Body of pancreas (tissue), 4 donors: ENCODE data around the gene ODAD4. TPM values are rescaled to one million over a fixed set of nuclear protein-coding genes. Genes with fewer than 3 reads are reported as not detected.

Experiments
- ATAC-seq: fragments of 150-250 bp; one replicate; pipeline ENCODE4 v1.9.1; 2016
- DNase-seq, 4 donors: peaks; one replicate each; pipeline ENCODE4 v3.0.0-alpha.2; 2019
- H3K27ac ChIP-seq, 4 donors: fragments of 200-600 bp; sonication (generic); 1 replicate in 3 of 4; 2 replicates in 1 of 4; pipeline versions ENCODE4 v1.5.1 to v1.6.1; 2016 to 2019; ENCODE audit warnings: mild to moderate bottlenecking in 1 of 4, mixed read lengths in 1 of 4, moderate library complexity in 1 of 4
- H3K27me3 ChIP-seq, 2 donors: fragments of 200-600 bp; sonication (generic); one replicate each; pipeline ENCODE4 v1.6.0; 2016; ENCODE audit warnings: mild to moderate bottlenecking in 1 of 2
- H3K36me3 ChIP-seq, 2 donors: fragments of 200-600 bp; sonication (generic); replicated peaks in 1 of 2; 2 replicates each; pipeline ENCODE4 v1.5.1; 2016; ENCODE audit warnings: low read depth in 2 of 2; ENCODE audit not compliant: insufficient read depth in 1 of 2
- H3K4me1 ChIP-seq: fragments of 200-600 bp; sonication (generic); one replicate; pipeline ENCODE4 v1.6.0; 2016
- H3K4me3 ChIP-seq, 2 donors: fragments of 200-600 bp; sonication (generic); 1 replicate in 1 of 2; 2 replicates in 1 of 2; pipeline ENCODE4 v1.5.1; 2016 to 2019
- H3K9me3 ChIP-seq, 3 donors: fragments of 200-600 bp; sonication (generic); 1 replicate in 2 of 3; 2 replicates in 1 of 3; pipeline ENCODE4 v1.5.1; 2016
- CTCF ChIP-seq, 7 experiments: fragments of 450-650 bp in 4 of 7; fragments of 200-600 bp in 3 of 7; sonication (generic) in 3 of 7; IDR thresholded peaks; one replicate each; pipeline ENCODE4 v1.5.1; 2016 to 2019; ENCODE audit warnings: antibody characterized with exemption in 7 of 7
- POLR2A ChIP-seq, 3 donors: fragments of 450-650 bp; IDR thresholded peaks; one replicate each; pipeline ENCODE4 v1.6.1; 2016; ENCODE audit warnings: antibody characterized with exemption in 3 of 3, mild to moderate bottlenecking in 2 of 3
- whole genome bisulfite sequencing, 2 donors: methylation state at CpG; one replicate each; pipeline ENCODE4 v1.1.5; 2017; 5-methylcytosine and 5-hydroxymethylcytosine counted together
- intact Hi-C: fragments of 100-400 bp; cut with DNase I; formaldehyde crosslinking; loops from one replicate; pipeline ENCODE4 v1.15.1; 2023
- total RNA-seq, 2 donors: library from RNA; depleted of rRNA; stranded (reverse); fragments of >200 nt; gene quantifications; one replicate each; pipeline ENCODE4 v1.1.0, GENCODE V29; 2016

Gene ODAD4
- total RNA-seq, 2 donors from 2014 or later: 0.26 to 0.66 TPM

- Histone ChIP-seq H3K27ac (no peak overlapping the region), H3K4me1 (peaks cover 25% of the 10 kb centered on the region), H3K36me3 (peaks cover 5 to 37% of the 10 kb centered on the region in 2 donors), H3K27me3 (no peaks in the 10 kb centered on the region), H3K9me3 (no peaks in the 10 kb centered on the region), H3K4me3 (no peak overlapping the region)
- TF ChIP-seq CTCF (IDR thresholded peaks at IDR 0.05) (no peak), POLR2A (IDR thresholded peaks at IDR 0.05) (no peak)
- DNase-seq (peak in 2 of 4 donors; percentile 54 to 60), ATAC-seq (no peak)
- WGBS, 2 donors: 35 to 45% methylated on average over 4 of the region's 4 CpGs
- intact Hi-C loops: no loop called here
Measured at GRCh38 chr17:41977991-41978390, 47.6 kb downstream of the ODAD4 start.

GRCh38 chr17:41982026-41982760 lies 51.8 kb downstream of the ODAD4 start:
- WGBS, 2 donors: 82 to 89% methylated on average over 14 of the region's 14 CpGs
- Histone ChIP-seq H3K36me3 (peaks cover 5 to 33% of the 10 kb centered on the region in 2 donors), H3K27ac (peak overlapping the region in 2 of 4 donors; percentile 30 to 32), H3K27me3 (no peaks in the 10 kb centered on the region), H3K4me1 (peaks cover 10% of the 10 kb centered on the region), H3K9me3 (no peaks in the 10 kb centered on the region), H3K4me3 (no peak overlapping the region)
- DNase-seq (no peak), ATAC-seq (peak; percentile 21)
- intact Hi-C loops: no loop called here
- no peak for TF ChIP-seq POLR2A (IDR thresholded peaks at IDR 0.05)
- no peak for TF ChIP-seq CTCF (IDR thresholded peaks at IDR 0.05)

GRCh38 chr17:41984454-41984853 lies 54.0 kb downstream of the ODAD4 start:
- 94 to 96% methylated on average over 8 of the region's 8 CpGs for WGBS, 2 donors
- TF ChIP-seq CTCF (IDR thresholded peaks at IDR 0.05) (no peak), POLR2A (IDR thresholded peaks at IDR 0.05) (no peak)
- Histone ChIP-seq H3K27ac (no peak overlapping the region), H3K9me3 (no peaks in the 10 kb centered on the region), H3K27me3 (no peaks in the 10 kb centered on the region), H3K36me3 (peaks cover 12 to 52% of the 10 kb centered on the region in 2 donors), H3K4me3 (no peak overlapping the region), H3K4me1 (no peaks in the 10 kb centered on the region)
- no peak for ATAC-seq
- DNase-seq: no peak
- intact Hi-C loops: no loop called here

GRCh38 chr17:41985919-41986318 lies 55.5 kb downstream of the ODAD4 start:
- Histone ChIP-seq H3K36me3 (peaks cover 13 to 53% of the 10 kb centered on the region in 2 donors), H3K4me1 (no peaks in the 10 kb centered on the region), H3K4me3 (no peak overlapping the region), H3K27ac (no peak overlapping the region), H3K27me3 (no peaks in the 10 kb centered on the region), H3K9me3 (no peaks in the 10 kb centered on the region)
- WGBS, 2 donors: 95 to 97% methylated on average over 8 of the region's 8 CpGs
- TF ChIP-seq CTCF (IDR thresholded peaks at IDR 0.05): no peak
- TF ChIP-seq POLR2A (IDR thresholded peaks at IDR 0.05): no peak
- ATAC-seq (no peak), DNase-seq (no peak)
- intact Hi-C loops: no loop called here

- no peak for TF ChIP-seq POLR2A (IDR thresholded peaks at IDR 0.05)
- TF ChIP-seq CTCF (IDR thresholded peaks at IDR 0.05): no peak
- Histone ChIP-seq H3K9me3 (no peaks in the 10 kb centered on the region), H3K27ac (no peak overlapping the region), H3K27me3 (no peaks in the 10 kb centered on the region), H3K4me3 (no peak overlapping the region), H3K36me3 (peaks cover 13 to 45% of the 10 kb centered on the region in 2 donors), H3K4me1 (no peaks in the 10 kb centered on the region)
- intact Hi-C loops: no loop called here
- 94 to 96% methylated on average over 1 of the region's 1 CpG for WGBS, 2 donors
- DNase-seq (no peak), ATAC-seq (no peak)
Measured at GRCh38 chr17:41986634-41987033, 56.2 kb downstream of the ODAD4 start.
